Measurements from ENCODE around the gene VWA7.

- TF ChIP-seq POLR2A (IDR thresholded peaks at IDR 0.05) (no peak), CTCF (IDR thresholded peaks at IDR 0.05) (no peak)
Measured at GRCh38 chr6:31723980-31724691, 53.0 kb downstream of the VWA7 start.

Data from body of pancreas (tissue), 4 donors.